DMS53 (cell line): Measurements from ENCODE around the gene OSTC.

Experiments
- DNase-seq: peaks from one replicate; lab custom pipeline; 2025; lab: John Stamatoyannopoulos, UW

OSTC gene

GRCh38 chr4:108716340-108716739, 65.9 kb downstream of the OSTC start:
- no peak for DNase-seq

GRCh38 chr4:108717386-108717785, 67.0 kb downstream of the OSTC start:
- DNase-seq, result no peak
